T-helper 1 cell (primary cell): ENCODE data around the gene ENTPD7.
"Not testable (repeated sequence)": the region's sequence is repeated elsewhere in the genome, so short reads cannot be mapped to it uniquely, and the experiment has no call there.

Experiments used
- DNase-seq, 5 donors: peaks; one replicate each; pipeline ENCODE4 v3.0.0-alpha.2; 2012 to 2020

Gene ENTPD7

DNA sequence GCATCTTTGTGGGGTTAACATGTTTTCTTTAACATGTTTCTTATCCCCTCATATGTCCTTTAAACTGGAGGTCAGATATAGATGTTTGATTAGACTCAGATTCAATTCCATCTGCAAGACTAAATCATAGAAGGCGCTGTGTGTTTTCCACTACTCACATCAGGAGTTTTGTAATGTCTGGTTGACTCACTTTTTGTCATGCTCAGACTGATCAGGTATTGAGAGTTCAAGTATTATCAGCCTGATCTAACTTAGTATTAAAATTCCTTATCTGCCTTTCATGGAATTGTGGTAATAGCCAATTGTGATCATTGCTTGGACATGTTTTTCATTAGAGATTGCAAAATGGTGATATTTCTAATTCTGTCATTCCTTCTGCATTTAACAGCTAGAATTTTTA is 30.2 kb downstream of the ENTPD7 start:
- no peak for DNase-seq

DNA sequence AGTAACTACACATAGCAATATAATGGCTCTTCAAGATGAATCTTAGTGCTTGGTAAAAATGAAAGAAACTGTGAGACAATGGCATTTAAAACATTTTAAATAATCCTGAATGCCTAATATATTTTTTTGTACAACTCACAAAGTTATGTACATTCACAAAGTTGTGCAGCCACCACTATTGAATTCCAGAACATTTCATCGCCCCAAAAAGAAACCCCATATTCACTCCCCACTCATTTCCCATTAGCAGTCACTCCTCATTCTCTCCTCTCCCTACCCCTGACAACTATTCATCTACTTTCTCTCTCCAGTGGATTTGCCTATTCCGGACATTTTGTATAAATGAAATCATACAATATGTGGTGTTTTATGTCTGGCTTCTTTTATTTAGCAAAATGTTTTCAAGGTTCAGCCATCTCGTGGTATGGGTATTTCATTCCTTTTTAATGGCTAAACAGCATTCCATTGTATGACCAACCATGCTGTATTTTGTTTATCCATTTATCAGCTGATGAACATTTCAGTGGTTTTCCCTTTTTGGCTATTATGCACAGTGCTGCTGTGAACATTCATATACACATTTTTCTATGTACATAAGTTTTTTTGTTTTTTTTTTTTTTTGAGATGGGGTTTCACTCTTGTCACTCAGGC is 34.7 kb downstream of the ENTPD7 start:
- DNase-seq: no peak

- DNase-seq: no peak
These were observed 36.5 kb downstream of the ENTPD7 start for GRCh38 chr10:99695761-99696160.

DNA sequence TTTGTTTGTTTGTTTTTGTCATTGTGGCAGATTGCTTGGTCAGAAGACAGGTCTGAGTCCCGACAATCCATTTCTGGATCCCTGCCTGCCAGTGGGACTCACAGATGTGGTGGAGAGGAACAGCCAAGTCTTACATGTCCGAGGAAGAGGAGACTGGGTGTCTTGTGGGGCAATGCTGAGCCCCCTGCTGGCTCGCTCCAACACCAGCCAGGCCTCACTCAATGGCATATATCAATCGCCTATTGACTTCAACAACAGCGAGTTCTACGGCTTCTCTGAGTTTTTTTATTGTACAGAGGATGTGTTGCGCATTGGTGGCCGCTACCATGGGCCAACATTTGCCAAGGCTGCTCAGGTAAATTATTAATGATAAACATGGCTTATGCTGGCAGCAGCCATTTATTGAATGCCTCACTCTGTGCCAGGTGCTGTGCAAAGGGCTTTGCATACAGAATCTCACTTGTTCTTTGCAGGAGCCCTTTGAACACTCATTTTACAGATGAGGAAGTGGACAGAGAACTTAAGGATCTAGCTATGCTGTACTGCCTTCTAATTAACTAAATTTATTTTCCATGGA is 39.3 kb downstream of the ENTPD7 start:
- DNase-seq: no peak

GRCh38 chr10:99700649-99701048 is 41.3 kb downstream of the ENTPD7 start:
- no peak for DNase-seq

GRCh38 chr10:99708428-99709012 is 49.2 kb downstream of the ENTPD7 start:
- DNase-seq: no peak

- no peak for DNase-seq
These were observed 50.3 kb downstream of the ENTPD7 start for GRCh38 chr10:99709480-99710229.

GRCh38 chr10:99711129-99711719 is 51.9 kb downstream of the ENTPD7 start:
- DNase-seq: peak in 2 of 5 donors; percentile 21 to 46

- no peak for DNase-seq
These were observed 55.1 kb downstream of the ENTPD7 start for GRCh38 chr10:99714446-99714845.

GRCh38 chr10:99720387-99720786 is 61.1 kb downstream of the ENTPD7 start:
- DNase-seq: no peak

- no peak for DNase-seq
These were observed 70.7 kb downstream of the ENTPD7 start for GRCh38 chr10:99730026-99730425.

- DNase-seq: no peak
These were observed 72.2 kb downstream of the ENTPD7 start for GRCh38 chr10:99731306-99732032.

DNA sequence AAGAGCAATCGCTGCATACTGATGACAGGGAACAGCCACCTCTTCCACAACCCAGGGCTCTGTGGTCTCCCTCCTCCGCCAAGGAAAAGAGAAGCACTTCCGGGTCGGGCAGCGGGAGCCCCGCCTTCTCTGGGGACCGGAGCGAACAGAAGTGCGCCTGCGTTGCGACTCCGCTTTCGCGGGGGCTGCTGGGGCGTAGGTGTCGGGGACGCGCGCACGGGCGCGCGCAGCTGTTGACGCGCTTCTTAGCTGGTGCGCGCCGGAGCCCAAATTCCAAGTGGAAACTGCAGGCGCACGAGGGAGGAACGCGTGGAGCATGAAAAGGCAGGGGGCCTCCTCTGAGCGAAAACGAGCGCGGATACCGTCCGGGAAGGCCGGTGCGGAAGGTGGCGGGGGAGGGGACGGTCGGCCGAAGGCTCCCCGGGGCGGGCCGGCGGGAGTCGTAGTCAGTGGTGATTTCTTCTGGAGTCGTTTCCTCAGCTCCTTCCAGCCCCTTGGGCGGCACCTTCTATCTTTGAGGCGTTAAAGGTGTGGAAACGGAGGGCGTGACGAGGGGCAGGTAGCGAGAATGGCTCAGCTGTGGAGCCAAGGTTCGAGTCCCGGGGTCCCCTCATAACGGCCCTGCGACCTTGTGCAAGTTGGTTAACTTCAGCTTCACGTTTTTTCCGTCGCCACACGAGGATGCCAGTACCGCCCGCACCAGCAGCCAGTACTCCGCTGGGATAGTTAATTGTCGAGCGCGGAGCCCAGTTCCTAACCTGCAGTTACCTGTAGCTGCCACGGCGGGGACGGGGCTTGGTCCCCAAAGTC is 72.9 kb downstream of the ENTPD7 start, which contains the start of the genes COX15 and CUTC:
Gene COX15, minus strand, starts transcription at position 95 of the 810 bp plus-strand sequence. Its CDS starts 78 bp downstream, at position 17.
Gene CUTC, plus strand, starts transcription at position 202 of the 810 bp plus-strand sequence. Its CDS starts 115 bp downstream, at position 317.
- peak; percentile 87 to 96 (median 93) for DNase-seq

GRCh38 chr10:99733366-99733765 is 74.1 kb downstream of the ENTPD7 start:
- DNase-seq: no peak

- not testable (repeated sequence) for DNase-seq
These were observed 74.8 kb downstream of the ENTPD7 start for GRCh38 chr10:99734111-99734510.

DNA sequence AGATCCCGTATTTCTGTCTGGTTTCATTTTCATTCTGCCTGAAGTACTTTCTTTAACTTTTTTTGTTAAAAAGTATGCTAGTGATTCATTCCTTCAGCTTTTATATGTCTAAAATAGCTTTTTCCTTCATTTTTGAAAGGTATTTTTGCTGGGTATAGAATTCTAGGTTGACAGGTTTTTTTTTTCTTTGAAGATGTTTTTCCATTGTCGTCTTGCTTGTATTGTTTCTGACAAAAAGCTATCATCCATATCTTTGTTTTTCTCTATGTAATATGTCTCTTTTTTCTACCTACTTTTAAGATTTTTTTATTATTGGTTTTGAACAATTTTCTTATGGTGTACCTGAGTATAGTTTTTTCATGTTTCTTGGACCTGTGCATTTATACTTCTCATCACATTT is 81.0 kb downstream of the ENTPD7 start:
- no peak for DNase-seq

- DNase-seq: no peak
These were observed 81.7 kb downstream of the ENTPD7 start for GRCh38 chr10:99740933-99741559.

- no peak for DNase-seq
These were observed 82.9 kb downstream of the ENTPD7 start for GRCh38 chr10:99742254-99742653.

DNA sequence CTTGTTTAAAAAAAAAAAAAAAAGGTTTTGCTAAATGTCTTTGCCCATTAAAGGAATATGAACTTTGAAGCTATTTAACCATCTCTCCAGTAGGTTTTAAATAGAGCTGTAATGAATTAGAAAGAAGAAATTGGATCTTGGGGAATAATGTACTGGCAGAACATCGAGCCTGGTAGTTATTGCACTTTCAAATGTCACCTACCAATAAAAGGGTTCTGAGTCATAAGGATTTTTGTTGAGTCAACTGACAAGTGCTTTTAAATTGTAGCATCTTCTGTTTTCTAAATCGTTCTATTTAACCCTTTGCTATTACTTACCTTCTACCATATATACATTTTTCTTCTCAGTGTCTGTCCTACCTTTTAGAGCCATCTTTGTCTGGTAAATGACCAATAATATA is 83.4 kb downstream of the ENTPD7 start:
- DNase-seq: no peak

DNA sequence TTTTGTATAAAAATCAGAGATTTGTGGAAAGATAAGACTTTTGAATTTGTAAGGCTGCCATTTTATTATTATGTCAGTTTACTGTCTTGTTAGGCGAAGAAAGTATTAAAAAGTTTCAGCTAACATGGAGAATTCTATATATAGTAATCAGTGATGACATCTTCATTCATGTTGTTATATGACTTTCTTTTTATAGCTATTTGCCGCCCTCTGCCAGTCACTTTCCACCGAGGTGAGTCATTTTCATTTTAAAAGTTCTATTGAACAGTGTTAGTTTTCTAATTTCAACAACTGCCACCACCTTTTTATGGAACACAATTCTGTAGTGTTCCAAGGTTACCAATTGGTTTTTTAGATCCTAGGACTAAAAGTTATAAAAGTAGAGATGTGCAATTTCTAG is 84.5 kb downstream of the ENTPD7 start:
- no peak for DNase-seq

DNA sequence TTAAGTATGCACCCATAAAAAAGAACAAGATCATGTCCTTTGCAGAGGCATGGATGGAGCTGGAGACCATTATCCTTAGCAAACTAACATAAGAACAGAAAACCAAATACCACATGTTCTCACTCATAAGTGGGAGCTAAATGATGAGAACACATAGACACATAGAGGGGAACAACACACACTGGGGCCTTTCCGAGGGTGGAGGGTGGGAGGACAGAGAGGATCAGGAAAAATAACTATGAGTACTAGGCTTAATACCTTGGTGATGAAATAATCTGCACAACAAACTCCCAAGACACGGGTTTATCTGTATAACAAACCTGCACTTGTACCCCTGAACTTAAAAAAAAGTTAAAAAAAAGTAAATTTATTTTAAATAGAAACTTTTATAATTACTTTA is 86.9 kb downstream of the ENTPD7 start:
- DNase-seq: not testable (repeated sequence)
